Nephron progenitor cell (in vitro differentiated cells): ENCODE results near the gene METAP1D.

Experiments used
- DNase-seq: peaks from one replicate; pipeline ENCODE4 v3.0.0; 2021
- H3K27ac Mint-ChIP-seq: 2 replicates; pipeline ENCODE4 v1.8.0; 2021; ENCODE audit warnings: mild to moderate bottlenecking, moderate library complexity, mixed read lengths
- H3K27me3 Mint-ChIP-seq: 2 replicates; pipeline ENCODE4 v1.8.0; 2021; ENCODE audit warnings: mild to moderate bottlenecking, low read depth, mixed read lengths; ENCODE audit not compliant: poor library complexity
- H3K36me3 Mint-ChIP-seq: 2 replicates; pipeline ENCODE4 v1.8.0; 2021; ENCODE audit warnings: low read depth, mixed read lengths
- H3K4me1 Mint-ChIP-seq: 2 replicates; pipeline ENCODE4 v1.8.0; 2021; ENCODE audit warnings: mixed read lengths
- H3K4me3 Mint-ChIP-seq: 2 replicates; pipeline ENCODE4 v1.8.0; 2021; ENCODE audit warnings: mild to moderate bottlenecking, moderate library complexity, mixed read lengths
- H3K9me3 Mint-ChIP-seq: 2 replicates; pipeline ENCODE4 v1.8.0; 2021; ENCODE audit warnings: mild to moderate bottlenecking, moderate library complexity, mixed read lengths
- TF ChIP-seq, protein P1 (sequence below): fragments of 200-600 bp; sonication (generic); IDR thresholded peaks from 2 replicates; pipeline ENCODE4 v1.5.0; 2021; ENCODE audit warnings: antibody characterized with exemption

METAP1D gene

DNA sequence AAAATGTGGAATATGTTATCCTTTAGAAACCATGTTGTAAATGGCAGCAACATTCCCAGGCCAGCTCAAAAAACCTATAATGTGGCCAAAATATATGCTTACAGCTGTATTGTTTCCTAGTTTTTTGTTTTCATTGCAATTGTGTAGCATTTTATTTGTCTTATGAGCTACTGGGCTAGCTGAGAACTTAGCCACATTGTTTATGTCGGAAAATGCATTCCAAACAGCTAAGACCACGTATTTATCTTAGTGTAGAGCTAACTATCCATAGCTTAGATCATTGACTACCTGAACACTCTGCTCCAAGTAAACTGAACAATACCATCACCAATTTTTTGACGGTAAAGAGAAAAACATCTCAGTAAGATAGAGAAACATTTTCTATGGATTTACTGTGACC, 38.4 kb downstream of the METAP1D start:
- Mint-ChIP-seq H3K4me1 (peaks cover 21% of the 10 kb centered on the region), H3K9me3 (peaks cover 10% of the 10 kb centered on the region), H3K27ac (no peak overlapping the region), H3K27me3 (no peaks in the 10 kb centered on the region), H3K36me3 (peaks cover 15% of the 10 kb centered on the region), H3K4me3 (no peak overlapping the region)
- no peak for DNase-seq
- TF ChIP-seq, protein P1, sequence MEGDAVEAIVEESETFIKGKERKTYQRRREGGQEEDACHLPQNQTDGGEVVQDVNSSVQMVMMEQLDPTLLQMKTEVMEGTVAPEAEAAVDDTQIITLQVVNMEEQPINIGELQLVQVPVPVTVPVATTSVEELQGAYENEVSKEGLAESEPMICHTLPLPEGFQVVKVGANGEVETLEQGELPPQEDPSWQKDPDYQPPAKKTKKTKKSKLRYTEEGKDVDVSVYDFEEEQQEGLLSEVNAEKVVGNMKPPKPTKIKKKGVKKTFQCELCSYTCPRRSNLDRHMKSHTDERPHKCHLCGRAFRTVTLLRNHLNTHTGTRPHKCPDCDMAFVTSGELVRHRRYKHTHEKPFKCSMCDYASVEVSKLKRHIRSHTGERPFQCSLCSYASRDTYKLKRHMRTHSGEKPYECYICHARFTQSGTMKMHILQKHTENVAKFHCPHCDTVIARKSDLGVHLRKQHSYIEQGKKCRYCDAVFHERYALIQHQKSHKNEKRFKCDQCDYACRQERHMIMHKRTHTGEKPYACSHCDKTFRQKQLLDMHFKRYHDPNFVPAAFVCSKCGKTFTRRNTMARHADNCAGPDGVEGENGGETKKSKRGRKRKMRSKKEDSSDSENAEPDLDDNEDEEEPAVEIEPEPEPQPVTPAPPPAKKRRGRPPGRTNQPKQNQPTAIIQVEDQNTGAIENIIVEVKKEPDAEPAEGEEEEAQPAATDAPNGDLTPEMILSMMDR, result no peak

DNA sequence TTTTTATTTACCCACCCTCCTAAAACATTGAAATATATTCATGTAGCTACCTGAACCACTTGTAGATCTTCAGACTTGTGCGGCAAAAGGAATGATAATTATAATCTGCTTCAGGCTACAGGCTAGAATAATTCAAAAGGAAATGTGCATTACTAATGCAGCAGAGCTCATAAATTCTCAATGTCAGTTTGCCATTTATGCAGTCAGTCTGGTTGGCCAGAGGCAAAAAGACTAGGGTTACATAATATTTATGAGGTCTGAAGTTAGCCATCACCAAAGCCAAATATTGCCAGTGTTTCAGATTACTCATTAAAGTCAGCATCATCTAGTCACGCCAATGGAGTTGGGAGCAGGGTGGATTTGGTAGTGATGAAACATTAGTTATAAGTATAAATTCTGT, 38.9 kb downstream of the METAP1D start:
- Mint-ChIP-seq H3K27ac (no peak overlapping the region), H3K9me3 (peaks cover 10% of the 10 kb centered on the region), H3K36me3 (peaks cover 15% of the 10 kb centered on the region), H3K27me3 (no peaks in the 10 kb centered on the region), H3K4me3 (no peak overlapping the region), H3K4me1 (peaks cover 21% of the 10 kb centered on the region)
- TF ChIP-seq, protein P1, result no peak
- DNase-seq, result no peak

DNA sequence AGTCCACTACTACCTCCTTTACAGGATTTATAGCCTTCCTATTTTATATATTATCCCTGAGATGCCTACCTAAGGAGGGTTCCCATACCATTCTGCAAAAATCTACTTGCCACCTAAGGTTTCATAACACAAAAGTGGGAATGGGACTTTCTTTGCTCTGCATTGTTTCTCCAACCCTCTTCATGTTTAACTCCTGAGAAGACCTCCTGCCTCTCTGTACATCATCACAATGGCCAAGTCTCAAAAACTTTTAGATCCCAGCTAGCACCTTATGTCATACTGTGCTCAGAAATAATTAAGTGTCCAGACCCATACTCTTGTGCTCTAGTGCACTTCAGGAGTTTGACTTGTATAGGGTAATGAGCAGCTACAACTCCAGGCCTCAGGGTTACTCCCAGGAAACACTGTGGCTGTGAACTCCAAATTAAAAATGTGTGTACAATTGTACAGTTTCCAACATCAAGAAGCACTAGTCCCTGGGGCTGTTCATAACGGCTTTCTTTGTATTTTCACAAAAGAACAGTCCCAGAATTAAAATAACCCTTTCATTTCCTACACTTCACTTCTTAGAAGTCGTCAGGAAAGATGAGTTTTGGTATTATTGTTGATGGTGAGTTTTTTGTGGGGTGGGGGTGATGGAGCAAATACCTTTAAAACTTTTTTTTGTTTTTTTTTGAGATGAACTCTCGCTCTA, 39.4 kb downstream of the METAP1D start:
- Mint-ChIP-seq H3K4me3 (no peak overlapping the region), H3K9me3 (peaks cover 10% of the 10 kb centered on the region), H3K27ac (no peak overlapping the region)

DNA sequence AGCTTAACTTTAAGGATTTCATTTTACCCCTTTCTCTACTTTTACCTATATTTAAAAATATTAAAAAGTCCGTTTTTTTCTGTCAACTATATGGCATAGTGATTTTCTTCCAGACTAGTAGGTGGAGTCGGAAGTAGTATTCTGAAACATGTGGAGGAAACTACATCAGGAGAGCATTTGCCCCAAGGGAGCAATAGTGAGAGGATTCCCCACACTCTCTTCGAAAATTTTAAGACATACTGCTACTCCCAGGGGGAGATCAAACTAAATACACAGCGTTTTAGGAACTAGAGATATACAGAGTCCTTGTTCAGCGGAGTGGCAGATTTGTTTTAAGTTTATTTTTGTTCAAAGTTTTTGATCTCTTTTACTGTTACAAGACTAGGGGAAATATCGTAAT, 40.6 kb downstream of the METAP1D start:
- TF ChIP-seq, protein P1, result no peak
- no peak overlapping the region for H3K4me3 Mint-ChIP-seq
- H3K27me3 Mint-ChIP-seq, result no peaks in the 10 kb centered on the region
- H3K4me1 Mint-ChIP-seq, result peaks cover 21% of the 10 kb centered on the region
- peaks cover 8% of the 10 kb centered on the region for H3K9me3 Mint-ChIP-seq
- DNase-seq, result no peak
- peaks cover 14% of the 10 kb centered on the region for H3K36me3 Mint-ChIP-seq
- H3K27ac Mint-ChIP-seq, result peak overlapping the region; percentile 80

More for the DNA sequence above, 39.4 kb downstream of the METAP1D start:
- no peak for DNase-seq
- TF ChIP-seq, protein P1, result no peak
- H3K4me1 Mint-ChIP-seq, result peaks cover 21% of the 10 kb centered on the region
- no peaks in the 10 kb centered on the region for H3K27me3 Mint-ChIP-seq
- H3K36me3 Mint-ChIP-seq, result peaks cover 15% of the 10 kb centered on the region

DNA sequence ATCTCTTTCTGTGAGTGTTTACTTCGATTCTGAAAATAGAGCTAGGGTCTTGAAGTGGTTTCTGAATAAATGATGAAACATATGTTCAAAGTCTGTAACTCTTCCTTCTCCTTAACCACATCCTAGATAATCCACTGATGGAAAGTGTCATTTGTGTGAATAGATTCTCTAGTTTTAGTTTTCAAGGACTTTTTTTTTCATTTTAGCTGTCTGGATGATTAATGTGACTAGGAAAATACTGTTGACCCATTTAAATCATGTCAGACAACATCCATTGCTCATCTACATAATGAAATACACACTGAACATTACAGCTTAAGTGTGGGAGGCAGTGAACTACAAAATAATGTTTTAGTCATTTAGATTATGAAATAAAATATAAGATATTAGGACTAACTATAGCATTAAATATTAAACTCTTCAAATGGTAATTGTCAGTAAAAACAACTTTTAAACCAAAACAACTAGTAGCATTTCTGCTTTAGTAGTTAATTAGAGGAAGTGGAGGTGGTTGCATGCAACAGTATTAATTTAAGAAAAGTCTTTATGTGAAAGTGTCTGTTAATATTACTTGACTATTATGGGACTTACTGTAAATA, 46.4 kb downstream of the METAP1D start:
- no peaks in the 10 kb centered on the region for H3K36me3 Mint-ChIP-seq
- no peak overlapping the region for H3K27ac Mint-ChIP-seq
- peaks cover 15% of the 10 kb centered on the region for H3K4me1 Mint-ChIP-seq
- no peaks in the 10 kb centered on the region for H3K27me3 Mint-ChIP-seq
- H3K9me3 Mint-ChIP-seq, result no peaks in the 10 kb centered on the region
- no peak overlapping the region for H3K4me3 Mint-ChIP-seq
- TF ChIP-seq, protein P1, result no peak
- DNase-seq, result no peak
